Left hindlimb (tissue), 1 donor: ENCODE results near the gene NHERF2.
A peak's percentile ranks its signal among the peaks of the same experiment; 100 is the strongest.

Experiments
- DNase-seq: peaks from one replicate; pipeline ENCODE4 v3.0.0-alpha.2; 2018

Gene NHERF2

GRCh38 chr16:2026461-2027023 is at the start of gene NHERF2:
TSS of gene NHERF2 (plus strand) at chr16:2026902. CDS start at chr16:2027006, 104 bp downstream.
- peak; percentile 59 for DNase-seq

GRCh38 chr16:1976951-1977874 is 49.5 kb upstream of the NHERF2 start:
- DNase-seq = no peak

DNA sequence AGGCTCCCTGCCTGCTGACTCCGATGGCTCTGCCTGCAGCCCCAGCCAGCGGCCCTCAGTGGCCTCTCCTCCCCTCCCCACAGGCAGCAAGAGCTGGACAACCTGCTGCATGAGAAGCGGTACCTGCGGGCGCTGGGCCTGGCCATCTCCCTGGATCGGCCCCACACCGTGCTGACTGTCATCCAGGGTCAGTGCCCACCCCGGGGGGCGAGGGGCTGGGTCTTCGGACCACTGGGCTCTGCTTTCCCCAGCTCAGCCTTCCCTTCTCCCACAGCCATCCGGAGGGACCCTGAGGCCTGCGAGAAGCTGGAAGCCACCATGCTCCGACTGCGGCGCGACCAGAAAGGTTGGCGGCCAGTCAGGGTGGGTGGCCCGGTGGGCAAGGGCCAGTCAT is 48.8 kb upstream of the NHERF2 start:
- no peak for DNase-seq

DNA sequence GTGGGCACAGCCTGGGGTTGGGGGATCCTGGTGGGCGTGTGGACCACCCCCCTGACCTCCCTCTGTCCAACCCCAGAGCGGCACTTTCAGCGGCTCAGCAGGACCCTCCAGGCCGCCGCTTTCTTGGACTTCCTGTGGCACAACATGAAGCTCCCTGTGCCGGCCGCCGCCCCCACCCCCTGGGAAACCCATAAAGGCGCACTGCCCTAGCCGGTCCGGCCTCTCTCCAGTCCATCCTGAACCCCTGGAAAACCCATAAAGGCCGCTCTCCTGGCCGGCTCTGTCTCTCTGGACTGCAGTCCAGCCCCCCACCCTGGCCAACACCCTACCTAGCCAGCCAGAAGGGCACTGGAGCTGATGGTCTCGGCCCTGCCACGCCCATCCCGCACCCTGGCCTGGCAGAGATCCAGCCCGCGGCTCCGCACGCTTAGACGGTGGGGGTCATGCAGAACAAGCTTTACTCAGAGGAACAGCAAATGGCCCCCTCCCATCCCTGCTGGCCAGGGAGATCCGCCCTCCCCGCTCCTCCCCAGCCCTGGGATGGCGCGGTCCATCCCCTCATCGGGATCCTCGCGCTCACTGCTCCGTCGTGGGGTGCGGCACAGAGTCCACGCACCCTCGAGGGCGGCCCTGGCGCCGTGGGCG is 48.1 kb upstream of the NHERF2 start:
- DNase-seq = no peak

GRCh38 chr16:1979271-1980029 is 47.3 kb upstream of the NHERF2 start:
- no peak for DNase-seq

DNA sequence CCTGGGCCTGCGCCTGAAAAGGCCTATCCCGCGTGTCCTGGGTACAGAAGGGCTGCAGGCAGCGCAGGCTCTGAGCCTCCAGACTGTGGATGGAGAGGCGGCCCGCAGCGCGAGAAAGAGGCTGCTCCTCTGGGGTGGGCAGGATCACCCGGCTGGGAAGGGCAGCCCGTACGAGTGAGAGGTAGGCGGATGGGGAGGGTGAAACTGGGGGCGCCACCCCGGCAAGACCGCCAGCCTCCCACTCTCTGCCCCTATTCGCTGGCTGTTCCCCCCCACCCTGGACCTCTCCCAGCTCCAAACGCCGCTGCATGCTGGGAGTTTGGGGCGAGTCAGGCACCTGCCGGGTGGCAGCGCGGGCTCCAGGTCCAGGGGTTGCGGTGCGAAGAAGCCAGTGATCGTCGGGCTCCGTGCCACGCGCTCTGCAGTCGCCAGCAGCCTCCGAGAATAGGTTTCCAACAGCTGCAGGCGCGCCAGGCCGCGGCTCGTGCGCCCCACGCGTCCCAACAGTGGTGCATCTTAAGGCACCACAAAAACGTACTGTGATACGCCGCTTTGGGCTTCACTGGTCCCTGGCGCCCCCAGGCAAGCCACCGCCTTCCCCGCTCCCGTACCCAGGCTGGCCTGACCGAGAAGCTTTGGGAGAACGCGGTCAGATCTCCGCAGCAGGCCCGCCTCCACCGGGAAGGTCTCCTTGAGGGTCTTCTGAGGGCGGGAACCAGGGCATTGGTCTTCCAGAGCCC is 46.5 kb upstream of the NHERF2 start:
- DNase-seq = no peak

GRCh38 chr16:1980770-1981087 is 46.0 kb upstream of the NHERF2 start:
- no peak for DNase-seq

DNA sequence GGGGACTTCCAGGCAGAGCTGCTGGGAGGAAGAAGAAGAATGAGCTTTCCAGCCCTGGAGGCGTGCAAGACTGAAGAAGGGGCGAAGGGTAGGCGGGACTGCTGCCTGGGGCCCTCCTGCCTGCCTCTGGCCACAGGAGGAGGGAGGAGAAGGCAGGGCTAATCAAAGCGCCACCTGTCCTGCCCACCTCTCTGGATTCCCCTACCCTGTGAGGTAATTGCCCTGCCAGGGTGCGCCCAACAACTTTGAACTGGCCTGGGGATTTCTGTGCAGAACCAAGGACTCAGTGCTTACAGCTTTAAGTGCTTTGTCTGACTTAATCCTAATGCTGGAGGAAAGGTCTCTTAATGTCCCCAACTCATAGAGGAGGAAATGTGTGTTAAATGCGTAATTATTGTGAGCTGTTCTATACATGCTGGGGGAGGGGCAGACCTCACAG is 45.3 kb upstream of the NHERF2 start, which contains the start of gene NOXO1:
NOXO1 (minus strand) TSS at position 72 of the 439 bp plus-strand sequence. CDS start 290 bp downstream, outside the sequence.
- DNase-seq = no peak

DNA sequence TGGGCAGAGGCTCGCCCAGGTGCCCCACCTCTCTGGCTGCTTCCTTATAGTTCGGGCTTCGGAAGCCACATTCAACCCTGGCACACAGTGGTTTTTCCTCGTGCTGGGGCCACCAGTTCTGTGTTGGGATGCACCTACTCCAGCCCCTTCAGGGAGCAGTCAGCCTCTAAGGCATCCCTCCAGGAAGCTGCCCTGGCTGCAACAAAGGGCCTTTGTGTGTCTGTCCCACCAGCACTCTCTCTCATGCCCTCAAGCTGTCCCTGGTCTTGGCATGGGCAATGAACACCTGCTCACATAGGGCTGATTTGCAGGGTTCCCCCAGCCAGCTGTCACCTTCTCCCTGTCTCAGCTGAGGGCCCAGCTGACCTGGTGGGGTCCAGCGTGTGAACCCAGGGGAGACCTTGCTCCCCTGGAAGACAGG is 44.7 kb upstream of the NHERF2 start:
- no peak for DNase-seq

GRCh38 chr16:1982991-1983543 is 43.6 kb upstream of the NHERF2 start:
- DNase-seq = no peak

DNA sequence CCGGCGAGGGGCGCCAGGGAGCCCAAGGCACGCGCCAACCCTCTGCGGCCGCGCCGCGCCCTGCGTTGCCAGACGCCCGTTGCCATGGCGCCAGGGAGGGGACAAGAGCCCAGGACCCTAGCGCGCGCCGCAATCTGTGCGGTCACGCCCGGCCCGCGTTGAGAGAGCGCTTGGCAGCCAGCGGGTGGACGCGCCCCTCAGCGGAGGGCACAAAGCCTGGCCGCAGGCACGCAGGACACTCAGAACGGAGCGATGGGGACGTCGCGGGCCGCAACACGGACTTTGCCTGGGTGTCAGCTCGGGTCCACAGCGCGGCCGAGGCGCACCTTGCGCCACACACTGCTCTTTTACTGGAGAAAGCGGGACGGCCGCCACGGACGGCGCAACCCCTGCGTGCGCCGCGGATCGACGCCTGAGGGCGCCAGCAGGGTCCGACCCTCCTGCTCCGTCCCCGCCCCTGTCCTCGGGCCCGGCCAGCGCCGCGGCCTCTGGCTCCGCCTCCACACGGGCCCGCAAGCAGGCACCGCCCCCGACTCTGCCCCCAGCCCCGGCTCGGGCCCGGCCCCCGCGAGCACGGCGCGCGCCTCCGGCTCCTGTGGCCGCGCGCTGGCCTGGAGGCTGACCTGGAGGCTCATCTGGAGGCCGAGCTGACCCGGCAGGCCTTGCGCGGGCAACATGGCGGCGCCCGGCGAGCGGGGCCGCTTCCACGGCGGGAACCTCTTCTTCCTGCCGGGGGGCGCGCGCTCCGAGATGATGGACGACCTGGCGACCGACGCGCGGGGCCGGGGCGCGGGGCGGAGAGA is 43.0 kb upstream of the NHERF2 start, which contains the start of gene GFER:
GFER (plus strand) TSS at position 650 of the 803 bp plus-strand sequence; CDS start at position 676, 26 bp downstream.
- peak; percentile 94 for DNase-seq

DNA sequence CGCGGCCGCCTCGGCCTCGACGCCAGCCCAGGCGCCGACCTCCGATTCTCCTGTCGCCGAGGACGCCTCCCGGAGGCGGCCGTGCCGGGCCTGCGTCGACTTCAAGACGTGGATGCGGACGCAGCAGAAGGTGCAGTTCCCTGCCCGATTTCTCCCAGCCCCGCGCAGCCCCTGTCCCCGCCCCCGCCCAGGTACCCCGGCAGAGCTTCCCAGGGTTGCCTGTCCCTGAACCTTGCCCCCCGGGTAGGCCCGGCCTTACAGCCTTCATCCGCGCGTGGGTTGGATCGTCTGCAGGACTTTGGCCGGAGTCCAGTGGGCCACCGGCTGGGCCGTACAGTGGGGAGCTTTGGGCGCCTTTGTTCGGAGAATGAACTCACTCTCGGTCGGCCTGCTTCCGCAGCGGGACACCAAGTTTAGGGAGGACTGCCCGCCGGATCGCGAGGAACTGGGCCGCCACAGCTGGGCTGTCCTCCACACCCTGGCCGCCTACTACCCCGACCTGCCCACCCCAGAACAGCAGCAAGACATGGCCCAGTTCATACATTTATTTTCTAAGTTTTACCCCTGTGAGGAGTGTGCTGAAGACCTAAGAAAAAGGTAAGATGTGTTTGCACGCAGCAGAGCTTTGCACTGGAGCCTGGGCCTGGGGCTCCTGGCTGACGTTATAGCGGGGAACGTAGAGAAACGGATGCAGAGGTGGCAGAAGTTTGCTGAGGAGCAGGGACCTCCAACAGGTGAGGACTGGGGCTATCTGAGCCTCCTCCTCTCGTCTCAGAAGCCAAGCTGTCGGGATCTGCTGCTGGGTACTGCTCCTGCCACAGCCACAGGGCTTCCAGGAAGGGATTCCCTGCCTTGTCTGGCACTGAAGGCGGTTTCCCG is 42.1 kb upstream of the NHERF2 start:
- DNase-seq = no peak

DNA sequence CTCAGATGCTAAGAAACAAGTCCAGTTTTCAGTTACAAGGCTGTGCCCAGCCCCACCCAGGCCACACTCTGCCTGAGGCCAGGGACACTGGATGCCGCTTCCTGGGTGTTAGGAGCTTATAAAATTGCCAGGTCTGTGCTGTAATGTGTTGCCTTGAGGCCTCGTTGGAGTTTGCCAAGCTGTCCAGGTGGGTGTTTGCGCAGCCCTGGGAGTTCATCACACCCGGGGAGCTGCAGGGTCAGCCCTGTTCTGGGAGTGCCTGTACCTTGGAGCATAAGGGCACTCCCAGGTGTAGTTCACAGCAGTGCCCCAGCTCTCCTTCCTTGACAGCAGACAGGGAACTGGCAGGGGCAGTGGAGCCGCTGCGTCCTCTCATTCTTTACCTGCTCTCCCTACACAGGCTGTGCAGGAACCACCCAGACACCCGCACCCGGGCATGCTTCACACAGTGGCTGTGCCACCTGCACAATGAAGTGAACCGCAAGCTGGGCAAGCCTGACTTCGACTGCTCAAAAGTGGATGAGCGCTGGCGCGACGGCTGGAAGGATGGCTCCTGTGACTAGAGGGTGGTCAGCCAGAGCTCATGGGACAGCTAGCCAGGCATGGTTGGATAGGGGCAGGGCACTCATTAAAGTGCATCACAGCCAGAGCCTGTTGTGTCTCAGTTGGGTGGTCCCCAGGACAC is 41.1 kb upstream of the NHERF2 start:
- no peak for DNase-seq

DNA sequence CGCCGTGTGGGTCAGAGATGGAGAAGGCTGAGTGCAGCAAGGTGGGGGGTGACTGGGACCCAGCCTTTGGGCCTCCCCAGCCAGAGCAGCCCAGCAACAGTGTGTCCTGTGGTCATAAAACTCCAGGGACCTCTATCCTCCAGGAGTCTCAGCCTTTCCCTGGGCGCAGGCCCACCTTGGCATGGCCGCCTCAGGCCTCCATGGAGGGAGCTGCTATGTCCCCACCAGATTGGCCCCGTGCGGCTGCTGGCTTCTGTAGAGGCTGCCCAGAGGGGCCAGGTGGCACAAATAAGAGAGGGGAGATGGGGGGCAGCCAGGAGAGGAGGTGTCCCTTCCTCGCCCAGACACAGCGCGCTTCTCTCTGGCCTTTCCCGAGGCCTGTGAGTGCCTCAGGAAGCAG is 39.5 kb upstream of the NHERF2 start:
- DNase-seq = no peak

DNA sequence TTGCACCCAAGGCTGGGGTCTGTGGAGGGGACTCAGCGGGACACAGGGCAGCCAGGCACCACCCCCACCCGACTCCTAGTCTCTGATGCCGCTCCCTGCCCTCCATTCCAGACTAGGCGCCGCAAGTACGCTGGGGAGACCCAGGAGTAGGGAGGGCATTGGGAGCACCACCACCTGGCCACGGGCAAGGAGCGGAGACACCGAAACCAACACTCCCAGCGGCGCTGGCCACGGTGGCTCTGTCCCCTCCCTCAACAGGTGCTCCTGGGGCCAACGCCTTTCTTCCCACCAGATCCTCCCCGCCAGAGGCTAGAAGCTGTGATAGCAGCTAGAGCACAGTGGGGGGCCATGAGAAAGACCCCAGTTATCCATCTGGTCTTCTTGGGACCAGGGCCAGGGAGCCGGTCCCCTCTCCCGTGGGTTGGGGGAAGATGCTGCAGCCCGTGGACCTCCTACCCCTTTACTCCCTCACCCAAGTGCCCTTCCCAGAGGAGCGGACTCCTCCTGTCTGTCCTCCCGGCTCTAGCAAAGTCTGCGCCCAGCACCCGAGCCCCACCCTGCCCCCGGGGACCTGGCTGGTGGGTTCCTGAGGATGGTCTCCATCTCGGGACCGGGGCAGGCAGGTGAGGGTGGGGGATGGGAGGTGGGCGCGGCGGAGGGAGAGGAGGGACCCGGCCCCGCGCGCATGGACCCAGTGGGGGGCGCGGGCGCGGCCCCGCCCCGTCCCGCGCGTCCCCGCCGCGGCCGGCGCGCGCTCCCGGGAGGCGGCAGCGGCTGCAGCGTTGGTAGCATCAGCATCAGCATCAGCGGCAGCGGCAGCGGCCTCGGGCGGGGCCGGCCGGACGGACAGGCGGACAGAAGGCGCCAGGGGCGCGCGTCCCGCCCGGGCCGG is 37.2 kb upstream of the NHERF2 start, which contains the start of gene SYNGR3:
SYNGR3 (plus strand) TSS at position 762 of the 892 bp plus-strand sequence. CDS start 133 bp downstream, outside the sequence.
- no peak for DNase-seq

- DNase-seq = no peak
Measured at GRCh38 chr16:1990101-1990350, 36.7 kb upstream of the NHERF2 start.

- no peak for DNase-seq
Measured at GRCh38 chr16:1990351-1991134, 36.2 kb upstream of the NHERF2 start.
